PFSK-1 (cell line): ENCODE data around the gene SLC25A41.

Experiments used
- FOXP2 ChIP-seq: optimal IDR thresholded peaks from 2 replicates; pipeline ENCODE3; 2011; ENCODE audit warnings: borderline replicate concordance, control low read depth, inconsistent platforms; ENCODE audit not compliant: insufficient read depth; ENCODE audit errors: extremely low read length, extremely low read depth
- POLR2AphosphoS5 ChIP-seq: IDR thresholded peaks from 2 replicates; pipeline ENCODE4 v1.6.1; 2012; ENCODE audit warnings: low read depth, mild to moderate bottlenecking, control low read depth, low read length, moderate library complexity
- REST ChIP-seq, 2 experiments: IDR thresholded peaks; 2 replicates each; pipeline versions ENCODE4 v1.6.1 to v1.8.0; 2011 to 2012; ENCODE audit warnings: low read depth in 2 of 2, low read length in 2 of 2, control low read depth in 1 of 2, inconsistent platforms in 1 of 2, mild to moderate bottlenecking in 1 of 2, moderate library complexity in 1 of 2; ENCODE audit not compliant: insufficient read depth in 1 of 2
- SIN3A ChIP-seq: IDR thresholded peaks from 2 replicates; pipeline ENCODE4 v1.6.1; 2012; ENCODE audit warnings: mild to moderate bottlenecking, low read length, moderate library complexity, borderline replicate concordance; ENCODE audit not compliant: insufficient read depth
- TAF1 ChIP-seq: IDR thresholded peaks from 2 replicates; pipeline ENCODE4 v1.6.1; 2012; ENCODE audit warnings: low read length, control low read depth, borderline replicate concordance; ENCODE audit not compliant: insufficient read depth

Gene SLC25A41

GRCh38 chr19:6453951-6454565 is 20.5 kb upstream of the SLC25A41 start:
- TF ChIP-seq REST (IDR thresholded peaks at IDR 0.05; ENCODE audit: insufficient read depth in 1 of 2, low read depth in 2 of 2, low read length in 2 of 2) (no peak), FOXP2 (no peak), POLR2AphosphoS5 (no peak), TAF1 (no peak), SIN3A (no peak)

GRCh38 chr19:6452899-6453298 is 19.3 kb upstream of the SLC25A41 start:
- TF ChIP-seq FOXP2 (no peak), TAF1 (no peak), SIN3A (no peak), POLR2AphosphoS5 (no peak), REST (IDR thresholded peaks at IDR 0.05; ENCODE audit: insufficient read depth in 1 of 2, low read depth in 2 of 2, low read length in 2 of 2) (no peak)

DNA sequence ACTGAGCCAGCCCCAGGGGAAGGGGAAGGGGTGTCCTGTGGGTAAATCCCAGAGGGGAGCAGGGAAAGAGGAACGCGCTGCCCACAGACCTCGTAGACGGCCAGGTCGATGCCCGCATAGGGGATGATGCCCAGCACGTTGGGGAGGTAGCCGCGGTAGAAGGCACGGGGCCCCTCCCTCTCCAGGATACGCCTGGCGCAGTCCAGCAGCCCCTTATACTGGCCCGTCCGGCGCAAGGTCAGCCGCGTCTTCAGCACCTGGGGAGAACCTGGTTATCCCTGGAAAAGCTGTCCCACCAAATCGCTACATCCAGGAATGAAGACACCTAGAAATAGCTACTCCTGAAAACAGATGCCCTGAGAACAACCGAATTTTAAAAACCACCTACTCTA is 18.7 kb upstream of the SLC25A41 start:
- TF ChIP-seq SIN3A (no peak), POLR2AphosphoS5 (no peak), FOXP2 (no peak), REST (IDR thresholded peaks at IDR 0.05; ENCODE audit: insufficient read depth in 1 of 2, low read depth in 2 of 2, low read length in 2 of 2) (no peak), TAF1 (no peak)

DNA sequence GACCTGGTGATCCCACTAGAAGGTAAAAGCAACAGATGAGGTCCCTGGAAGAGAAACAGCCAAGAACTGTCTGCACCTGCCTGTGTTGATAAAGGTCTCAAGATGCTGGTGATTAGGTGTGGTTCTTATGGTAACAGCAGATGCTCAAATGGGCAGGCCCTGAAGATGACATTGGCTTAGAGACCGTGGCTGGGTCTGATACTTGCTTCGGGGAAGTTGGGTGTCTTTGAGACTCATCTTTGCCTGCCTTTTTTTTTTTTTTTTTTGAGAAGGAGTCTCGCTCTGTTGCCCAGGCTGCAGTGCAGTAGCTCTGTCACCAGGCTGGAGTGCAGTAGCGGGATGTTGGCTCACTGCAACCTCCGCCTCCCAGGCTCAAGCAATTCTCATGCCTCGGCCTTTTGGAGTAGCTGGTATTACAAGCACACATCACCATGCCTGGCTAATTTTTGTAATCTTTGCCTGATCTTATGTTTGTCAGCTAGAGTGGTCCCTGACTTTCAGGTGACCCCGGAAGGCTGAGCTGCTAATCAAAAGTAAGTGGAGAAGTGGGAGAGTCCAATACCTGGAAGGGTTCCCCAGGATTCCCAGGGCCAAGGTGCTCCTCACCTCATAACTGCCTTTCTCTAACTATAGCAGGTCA is 18.1 kb upstream of the SLC25A41 start:
- no peak for TF ChIP-seq SIN3A
- no peak for TF ChIP-seq FOXP2
- no peak for TF ChIP-seq TAF1
- TF ChIP-seq POLR2AphosphoS5, result no peak
- no peak for TF ChIP-seq REST (IDR thresholded peaks at IDR 0.05; ENCODE audit: insufficient read depth in 1 of 2, low read depth in 2 of 2, low read length in 2 of 2)
